K562 (cell line): ENCODE results near the gene MYO3B. TPM values are rescaled to one million over a fixed set of nuclear protein-coding genes. Genes with fewer than 3 reads are reported as not detected.

Source experiments
- ATAC-seq: fragments of 200-7000 bp; cut with Tn5 transposase; 3 replicates; pipeline ENCODE4 v1.9.1; 2020; ENCODE audit warnings: moderate library complexity
- BruUV-seq: library from RNA; stranded (reverse); fragments of 400-500 nt; replicated peaks from 2 replicates; lab custom pipeline; 2021; lab: Mats Ljungman, UMichigan
- CTCF ChIA-PET: fragments of 300-600 bp; formaldehyde crosslinking; extraction: SDS; loops from one replicate; lab custom pipeline; 2021; ENCODE audit warnings: low intra/inter-chr PET ratio; lab: Yijun Ruan, JAX
- POLR2A ChIA-PET: fragments of 300-600, 350-650 bp; sonication (Branson Sonifier 250); formaldehyde crosslinking; extraction: SDS; loops from one replicate; lab custom pipeline; 2021; ENCODE audit warnings: antibody characterized with exemption, inconsistent platforms; lab: Yijun Ruan, JAX
- DNase-seq, 4 experiments: peaks; one replicate each; pipeline versions ENCODE4 v3.0.0 to v3.0.0-alpha.2; 2011 to 2018; ENCODE audit warnings: low spot score in 3 of 4, mixed read lengths in 3 of 4; ENCODE audit errors: extremely low read depth in 1 of 4
- FAIRE-seq: peaks from 2 replicates; lab custom pipeline; 2011; peaks lifted over from hg19 to GRCh38; lab: Jason Lieb, UNC
- H2AFZ ChIP-seq: 2 replicates; pipeline ENCODE4 v1.6.0; 2011; ENCODE audit warnings: low read depth, low read length, control low read depth, inconsistent platforms
- H3K27ac ChIP-seq: fragments of 200-600 bp; 3 replicates; pipeline ENCODE4 v1.8.0; 2011; ENCODE audit warnings: low read depth, mild to moderate bottlenecking, control low read depth, inconsistent platforms, low read length, moderate library complexity, mixed read lengths; ENCODE audit errors: extremely low read depth
- H3K27me3 ChIP-seq, 2 experiments: fragments of 300-600 bp in 1 of 2; 2 replicates in 1 of 2; 3 replicates in 1 of 2; pipeline versions ENCODE4 v1.6.0 to v1.8.0; 2011; ENCODE audit warnings: inconsistent platforms in 2 of 2, low read length in 2 of 2, mild to moderate bottlenecking in 1 of 2, mixed read lengths in 1 of 2, moderate library complexity in 1 of 2; ENCODE audit not compliant: control insufficient read depth in 2 of 2, insufficient read depth in 2 of 2
- H3K36me3 ChIP-seq: fragments of 300-600 bp; 3 replicates; pipeline ENCODE4 v1.8.0; 2011; ENCODE audit warnings: mild to moderate bottlenecking, low read length, inconsistent platforms; ENCODE audit not compliant: control insufficient read depth, insufficient read depth
- H3K4me1 ChIP-seq, 2 experiments: fragments of 200-600 bp in 1 of 2; replicated peaks in 1 of 2; 2 replicates in 1 of 2; 3 replicates in 1 of 2; pipeline versions ENCODE4 v1.5.1 to v1.8.0; 2011; ENCODE audit warnings: inconsistent platforms in 2 of 2, low read length in 2 of 2, mild to moderate bottlenecking in 1 of 2, mixed read lengths in 1 of 2, moderate library complexity in 1 of 2; ENCODE audit not compliant: control insufficient read depth in 2 of 2, insufficient read depth in 2 of 2
- H3K4me2 ChIP-seq: 2 replicates; pipeline ENCODE4 v1.6.1; 2011; ENCODE audit warnings: low read length, control low read depth, inconsistent platforms, mixed read lengths; ENCODE audit not compliant: insufficient read depth
- H3K4me3 ChIP-seq: fragments of 200-600 bp; sonication (generic), shearing (Covaris generic); 2 replicates; pipeline ENCODE4 v1.5.1; 2016; ENCODE audit warnings: control low read depth, inconsistent platforms
- H3K79me2 ChIP-seq: fragments of 200-600 bp; 3 replicates; pipeline ENCODE4 v1.8.0; 2011; ENCODE audit warnings: low read length, inconsistent platforms; ENCODE audit not compliant: control insufficient read depth, insufficient read depth
- H3K9ac ChIP-seq, 2 experiments: 2 replicates each; pipeline versions ENCODE4 v1.6.0 to v1.6.1; 2011; ENCODE audit warnings: low read depth in 2 of 2, low read length in 2 of 2, control low read depth in 1 of 2, inconsistent platforms in 1 of 2, mild to moderate bottlenecking in 1 of 2, mixed read lengths in 1 of 2; ENCODE audit not compliant: insufficient read depth in 1 of 2
- H3K9me1 ChIP-seq: one replicate; pipeline ENCODE4 v1.6.0; 2011; ENCODE audit warnings: inconsistent platforms, mild to moderate bottlenecking, low read length, moderate library complexity; ENCODE audit not compliant: control insufficient read depth, insufficient read depth
- H3K9me3 ChIP-seq: replicated peaks from 2 replicates; pipeline ENCODE4 v1.5.1; 2011; ENCODE audit warnings: low read depth, low read length, inconsistent platforms; ENCODE audit not compliant: control insufficient read depth, insufficient read depth
- H4K20me1 ChIP-seq: replicated peaks from 2 replicates; pipeline ENCODE4 v1.6.1; 2011; ENCODE audit warnings: low read length, inconsistent platforms, mixed read lengths; ENCODE audit not compliant: control insufficient read depth, insufficient read depth
- GABPA ChIP-seq: fragments of 200-800 bp; sonication (Bioruptor generic); conservative IDR thresholded peaks from 2 replicates; pipeline ENCODE4 v1.6.1; 2016; ENCODE audit warnings: low read depth, missing genetic modification characterization, missing compliant biosample characterization
- ILF3 ChIP-seq: fragments of 450-650 bp; IDR thresholded peaks from 2 replicates; pipeline ENCODE4 v1.6.1; 2018; ENCODE audit warnings: antibody characterized with exemption, mild to moderate bottlenecking, moderate library complexity, borderline replicate concordance
- ZBTB9 ChIP-seq: fragments of 450-650 bp; formaldehyde crosslinking; IDR thresholded peaks from 2 replicates; pipeline ENCODE4 v1.4.0; 2020; ENCODE audit warnings: mild to moderate bottlenecking, moderate library complexity
- ZFP36 ChIP-seq: fragments of 150-350 bp; IDR thresholded peaks from 2 replicates; pipeline ENCODE4 v1.6.1; 2018; ENCODE audit warnings: low read length, low read depth; ENCODE audit not compliant: partially characterized antibody
- WGBS: fragments of 100-300 bp; shearing (Covaris generic); methylation state at CpG from one replicate; pipeline ENCODE4 v1.1.6; 2016; ENCODE audit warnings: low coverage, mixed read lengths; ENCODE audit not compliant: insufficient coverage; ENCODE audit errors: missing lambda C conversion rate; 5-methylcytosine and 5-hydroxymethylcytosine counted together
- in situ Hi-C: fragments of 300-500 bp; cut with MboI; formaldehyde crosslinking; loops from 4 replicates; pipeline ENCODE4 v1.15.0; 2018; ENCODE audit warnings: inconsistent platforms, mixed read lengths
- intact Hi-C: fragments of 100-400 bp; cut with micrococcal nuclease; formaldehyde crosslinking; loops from 2 replicates; pipeline ENCODE4 v1.14.2; 2022
- polyA plus RNA-seq, 8 experiments: library from polyadenylated mRNA; depleted of rRNA in 4 of 8; stranded (reverse) in 5 of 8; unstranded in 3 of 8; fragments of >200 nt; fragmentation: Nextera tagmentation in 2 of 8; fragmentation: Illumina TruSeq in 1 of 8; extraction: Ambion mirVana in 2 of 8; extraction: Trizol in 1 of 8; gene quantifications; 2 replicates each; pipeline versions ENCODE4 v1.2.1 to v1.2.3, GENCODE V29; 2011 to 2014; ENCODE audit warnings: inconsistent platforms in 1 of 8, missing spikeins in 1 of 8
- total RNA-seq, 7 experiments: library from RNA; depleted of rRNA in 6 of 7; stranded (reverse); fragments of >200 nt in 6 of 7; fragmentation: Illumina TruSeq in 2 of 7; extraction: Trizol in 2 of 7; gene quantifications; 2 replicates each; pipeline versions ENCODE4 v1.2.1 to v1.2.3, GENCODE V29; 2011 to 2021; ENCODE audit warnings: low replicate concordance in 1 of 7

MYO3B gene
- total and polyA plus RNA-seq, 9 of the 15 experiments (the other 6 are each of a cell fraction or from before 2014, with no cell fraction given): 2.7 to 6.5 (median 3.6) TPM

GRCh38 chr2:170503971-170504809 is 326.2 kb downstream of the MYO3B start:
- peak; percentile 60 for TF ChIP-seq GABPA (tag)
- TF ChIP-seq ILF3: no peak
- no peak for TF ChIP-seq ZBTB9 (CRISPR knock-in tag)
- peak; percentile 52 for TF ChIP-seq ZFP36
- TF ChIP-seq, all 486 proteins: peak for 2
- ChIA-PET CTCF (no interaction called here), POLR2A (no interaction called here)
- no peak overlapping the region for H3K4me3 ChIP-seq
- H3K9me3 ChIP-seq: no peaks in the 10 kb centered on the region
- FAIRE-seq (no peak), DNase-seq (no peak), ATAC-seq (no peak)
- H4K20me1 ChIP-seq: no peaks in the 10 kb centered on the region
- in situ Hi-C loops: no loop called here
- H2AFZ ChIP-seq: no peak overlapping the region
- H3K36me3 ChIP-seq: no peaks in the 10 kb centered on the region
- H3K4me2 ChIP-seq: no peak overlapping the region
- 39% methylated on average over 14 of the region's 14 CpGs for WGBS
- H3K9me1 ChIP-seq: no peaks in the 10 kb centered on the region
- no TSS peak for BruUV-seq
- intact Hi-C loops: no loop called here
- no peak overlapping the region for H3K9ac ChIP-seq
- H3K4me1 ChIP-seq: peaks cover 0 to 5% of the 10 kb centered on the region in 2 experiments; a peak in 1 of 5 replicates
- peaks cover 13 to 23% of the 10 kb centered on the region in 2 experiments for H3K27me3 ChIP-seq
- H3K79me2 ChIP-seq: no peaks in the 10 kb centered on the region
- no peak overlapping the region for H3K27ac ChIP-seq
